Panc1 (cell line): ENCODE data around the gene FARSA.

Experiments used
- CTCF ChIP-seq: fragments of 450-650 bp; IDR thresholded peaks from 2 replicates; pipeline ENCODE4 v1.5.1; 2017; ENCODE audit warnings: mild to moderate bottlenecking
- POLR2AphosphoS5 ChIP-seq: IDR thresholded peaks from 2 replicates; pipeline ENCODE4 v1.6.1; 2012; ENCODE audit warnings: mild to moderate bottlenecking, low read depth, low read length, moderate library complexity
- SIN3A ChIP-seq: IDR thresholded peaks from 2 replicates; pipeline ENCODE4 v1.6.1; 2012; ENCODE audit warnings: low read depth, mild to moderate bottlenecking, low read length, moderate library complexity, borderline replicate concordance; ENCODE audit not compliant: insufficient read depth
- TCF7L2 ChIP-seq: IDR thresholded peaks from 2 replicates; pipeline ENCODE4 v1.6.1; 2011; ENCODE audit warnings: mild to moderate bottlenecking, low read depth, low read length, inconsistent platforms
- TF ChIP-seq, protein P1 (sequence below), 2 experiments: IDR thresholded peaks; 2 replicates each; pipeline ENCODE4 v1.6.1; 2011 to 2012; ENCODE audit warnings: low read depth in 2 of 2, control low read depth in 1 of 2, low read length in 1 of 2, mild to moderate bottlenecking in 1 of 2, moderate library complexity in 1 of 2; ENCODE audit not compliant: insufficient read depth in 1 of 2

DNA sequence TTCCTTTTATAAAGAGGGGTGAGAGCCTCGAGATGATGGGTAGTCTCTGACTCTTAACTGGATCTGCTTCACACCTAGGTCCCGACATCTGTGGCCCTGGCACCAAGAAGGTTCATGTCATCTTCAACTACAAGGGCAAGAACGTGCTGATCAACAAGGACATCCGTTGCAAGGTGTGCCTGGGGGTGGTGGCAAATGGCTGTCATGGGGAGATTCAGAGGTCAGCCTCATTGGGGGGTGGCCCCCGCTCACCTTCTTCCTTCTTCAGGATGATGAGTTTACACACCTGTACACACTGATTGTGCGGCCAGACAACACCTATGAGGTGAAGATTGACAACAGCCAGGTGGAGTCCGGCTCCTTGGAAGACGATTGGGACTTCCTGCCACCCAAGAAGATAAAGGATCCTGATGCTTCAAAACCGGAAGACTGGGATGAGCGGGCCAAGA lies 6.5 kb upstream of the FARSA start:
- TF ChIP-seq CTCF (no peak), POLR2AphosphoS5 (no peak), SIN3A (no peak), TCF7L2 (no peak)
- TF ChIP-seq, protein P1, sequence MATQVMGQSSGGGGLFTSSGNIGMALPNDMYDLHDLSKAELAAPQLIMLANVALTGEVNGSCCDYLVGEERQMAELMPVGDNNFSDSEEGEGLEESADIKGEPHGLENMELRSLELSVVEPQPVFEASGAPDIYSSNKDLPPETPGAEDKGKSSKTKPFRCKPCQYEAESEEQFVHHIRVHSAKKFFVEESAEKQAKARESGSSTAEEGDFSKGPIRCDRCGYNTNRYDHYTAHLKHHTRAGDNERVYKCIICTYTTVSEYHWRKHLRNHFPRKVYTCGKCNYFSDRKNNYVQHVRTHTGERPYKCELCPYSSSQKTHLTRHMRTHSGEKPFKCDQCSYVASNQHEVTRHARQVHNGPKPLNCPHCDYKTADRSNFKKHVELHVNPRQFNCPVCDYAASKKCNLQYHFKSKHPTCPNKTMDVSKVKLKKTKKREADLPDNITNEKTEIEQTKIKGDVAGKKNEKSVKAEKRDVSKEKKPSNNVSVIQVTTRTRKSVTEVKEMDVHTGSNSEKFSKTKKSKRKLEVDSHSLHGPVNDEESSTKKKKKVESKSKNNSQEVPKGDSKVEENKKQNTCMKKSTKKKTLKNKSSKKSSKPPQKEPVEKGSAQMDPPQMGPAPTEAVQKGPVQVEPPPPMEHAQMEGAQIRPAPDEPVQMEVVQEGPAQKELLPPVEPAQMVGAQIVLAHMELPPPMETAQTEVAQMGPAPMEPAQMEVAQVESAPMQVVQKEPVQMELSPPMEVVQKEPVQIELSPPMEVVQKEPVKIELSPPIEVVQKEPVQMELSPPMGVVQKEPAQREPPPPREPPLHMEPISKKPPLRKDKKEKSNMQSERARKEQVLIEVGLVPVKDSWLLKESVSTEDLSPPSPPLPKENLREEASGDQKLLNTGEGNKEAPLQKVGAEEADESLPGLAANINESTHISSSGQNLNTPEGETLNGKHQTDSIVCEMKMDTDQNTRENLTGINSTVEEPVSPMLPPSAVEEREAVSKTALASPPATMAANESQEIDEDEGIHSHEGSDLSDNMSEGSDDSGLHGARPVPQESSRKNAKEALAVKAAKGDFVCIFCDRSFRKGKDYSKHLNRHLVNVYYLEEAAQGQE (IDR thresholded peaks at IDR 0.05; ENCODE audit: insufficient read depth in 1 of 2, low read depth in 2 of 2, low read length in 1 of 2), result no peak
